Smooth muscle cell of trachea (primary cell): ENCODE results near the gene IKBKE. TPM values are rescaled to one million over a fixed set of nuclear protein-coding genes. Genes with fewer than 3 reads are reported as not detected.

Experiments used
- total RNA-seq: library from RNA; depleted of rRNA; stranded (reverse); fragments of >200 nt; gene quantifications from 2 replicates; pipeline ENCODE4 v1.2.1, GENCODE V29; 2014

The IKBKE gene
- total RNA-seq: 15.9 and 19.3 TPM in 2 replicates

GRCh38 chr1:206469933-206470691 is at the start of gene IKBKE:
TSS of gene IKBKE (plus strand) at chr1:206470476. CDS start at chr1:206473228, 2,752 bp downstream.

GRCh38 chr1:206507284-206508129 is 37.2 kb downstream of the IKBKE start, which contains the start of gene RASSF5:
TSS of gene RASSF5 (plus strand) at chr1:206507531. CDS start at chr1:206507603, 72 bp downstream.

Other genes with a start within 250 kb of the IKBKE start
- 2.8 and 7.4 TPM in 2 replicates for gene RASSF5, start 37.1 kb downstream of the IKBKE start, total RNA-seq
- gene EIF2D, start 142.0 kb downstream of the IKBKE start, total RNA-seq: 54.1 and 62.4 TPM in 2 replicates
- 31.7 and 37.2 TPM in 2 replicates for gene DYRK3, start 165.1 kb downstream of the IKBKE start, total RNA-seq
- 38.3 and 52.4 TPM in 2 replicates for gene MAPKAPK2, start 214.4 kb downstream of the IKBKE start, total RNA-seq